ENCODE data around the gene MMP24OS.

DNA sequence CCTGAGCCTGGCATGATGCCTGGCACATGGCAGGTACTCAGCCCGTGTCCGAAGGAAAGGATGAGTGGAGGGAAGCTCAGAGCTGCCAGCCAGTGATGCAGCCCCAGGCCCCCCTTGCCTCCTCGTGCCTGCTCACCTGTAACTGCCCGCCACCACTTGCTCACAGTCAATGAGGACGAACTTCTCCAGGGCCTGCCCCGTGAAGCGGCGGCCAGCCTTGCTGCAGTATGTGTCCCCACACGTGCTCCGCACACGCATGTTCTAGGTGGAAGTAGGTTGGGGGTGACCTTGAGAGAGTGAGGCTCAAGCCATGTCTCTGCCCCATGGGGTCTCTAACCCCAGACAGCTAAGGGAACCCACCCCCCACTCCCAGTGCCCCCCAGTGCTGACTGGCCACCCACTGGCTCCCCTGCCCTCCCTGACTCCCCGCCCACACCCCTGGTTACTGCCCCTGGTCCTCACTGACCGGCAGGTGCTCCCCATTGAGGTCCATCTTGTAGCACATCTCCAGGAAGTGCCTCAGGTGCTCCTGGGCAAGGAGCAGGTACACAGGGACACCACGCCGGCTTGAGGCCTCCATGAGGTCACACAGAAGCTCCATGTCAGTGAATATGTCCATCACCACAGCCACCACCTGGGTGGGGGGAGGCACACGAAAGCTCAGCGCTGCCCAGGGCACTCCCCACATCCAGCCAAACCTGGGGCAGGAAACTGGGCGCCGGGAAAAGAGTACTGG is 10.6 kb upstream of the MMP24OS start:
- TF ChIP-seq, protein P1, sequence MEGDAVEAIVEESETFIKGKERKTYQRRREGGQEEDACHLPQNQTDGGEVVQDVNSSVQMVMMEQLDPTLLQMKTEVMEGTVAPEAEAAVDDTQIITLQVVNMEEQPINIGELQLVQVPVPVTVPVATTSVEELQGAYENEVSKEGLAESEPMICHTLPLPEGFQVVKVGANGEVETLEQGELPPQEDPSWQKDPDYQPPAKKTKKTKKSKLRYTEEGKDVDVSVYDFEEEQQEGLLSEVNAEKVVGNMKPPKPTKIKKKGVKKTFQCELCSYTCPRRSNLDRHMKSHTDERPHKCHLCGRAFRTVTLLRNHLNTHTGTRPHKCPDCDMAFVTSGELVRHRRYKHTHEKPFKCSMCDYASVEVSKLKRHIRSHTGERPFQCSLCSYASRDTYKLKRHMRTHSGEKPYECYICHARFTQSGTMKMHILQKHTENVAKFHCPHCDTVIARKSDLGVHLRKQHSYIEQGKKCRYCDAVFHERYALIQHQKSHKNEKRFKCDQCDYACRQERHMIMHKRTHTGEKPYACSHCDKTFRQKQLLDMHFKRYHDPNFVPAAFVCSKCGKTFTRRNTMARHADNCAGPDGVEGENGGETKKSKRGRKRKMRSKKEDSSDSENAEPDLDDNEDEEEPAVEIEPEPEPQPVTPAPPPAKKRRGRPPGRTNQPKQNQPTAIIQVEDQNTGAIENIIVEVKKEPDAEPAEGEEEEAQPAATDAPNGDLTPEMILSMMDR (IDR thresholded peaks at IDR 0.05; ENCODE audit: insufficient read depth, low read length) = no peak
- TF ChIP-seq, protein P2, sequence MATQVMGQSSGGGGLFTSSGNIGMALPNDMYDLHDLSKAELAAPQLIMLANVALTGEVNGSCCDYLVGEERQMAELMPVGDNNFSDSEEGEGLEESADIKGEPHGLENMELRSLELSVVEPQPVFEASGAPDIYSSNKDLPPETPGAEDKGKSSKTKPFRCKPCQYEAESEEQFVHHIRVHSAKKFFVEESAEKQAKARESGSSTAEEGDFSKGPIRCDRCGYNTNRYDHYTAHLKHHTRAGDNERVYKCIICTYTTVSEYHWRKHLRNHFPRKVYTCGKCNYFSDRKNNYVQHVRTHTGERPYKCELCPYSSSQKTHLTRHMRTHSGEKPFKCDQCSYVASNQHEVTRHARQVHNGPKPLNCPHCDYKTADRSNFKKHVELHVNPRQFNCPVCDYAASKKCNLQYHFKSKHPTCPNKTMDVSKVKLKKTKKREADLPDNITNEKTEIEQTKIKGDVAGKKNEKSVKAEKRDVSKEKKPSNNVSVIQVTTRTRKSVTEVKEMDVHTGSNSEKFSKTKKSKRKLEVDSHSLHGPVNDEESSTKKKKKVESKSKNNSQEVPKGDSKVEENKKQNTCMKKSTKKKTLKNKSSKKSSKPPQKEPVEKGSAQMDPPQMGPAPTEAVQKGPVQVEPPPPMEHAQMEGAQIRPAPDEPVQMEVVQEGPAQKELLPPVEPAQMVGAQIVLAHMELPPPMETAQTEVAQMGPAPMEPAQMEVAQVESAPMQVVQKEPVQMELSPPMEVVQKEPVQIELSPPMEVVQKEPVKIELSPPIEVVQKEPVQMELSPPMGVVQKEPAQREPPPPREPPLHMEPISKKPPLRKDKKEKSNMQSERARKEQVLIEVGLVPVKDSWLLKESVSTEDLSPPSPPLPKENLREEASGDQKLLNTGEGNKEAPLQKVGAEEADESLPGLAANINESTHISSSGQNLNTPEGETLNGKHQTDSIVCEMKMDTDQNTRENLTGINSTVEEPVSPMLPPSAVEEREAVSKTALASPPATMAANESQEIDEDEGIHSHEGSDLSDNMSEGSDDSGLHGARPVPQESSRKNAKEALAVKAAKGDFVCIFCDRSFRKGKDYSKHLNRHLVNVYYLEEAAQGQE (IDR thresholded peaks at IDR 0.05; ENCODE audit: insufficient replicate concordance, low read depth) = no peak
- TF ChIP-seq POLR2AphosphoS5 (IDR thresholded peaks at IDR 0.05; ENCODE audit: low read depth) (no peak), GABPA (IDR thresholded peaks at IDR 0.05; ENCODE audit: low read depth) (no peak)
